GOT3 (cell line): ENCODE measurements around the gene PTPRK.

Experiments
- DNase-seq: peaks from one replicate; lab custom pipeline; 2025; ENCODE audit warnings: mixed read lengths; lab: John Stamatoyannopoulos, UW

PTPRK gene

GRCh38 chr6:128284128-128284527 lies 236.3 kb downstream of the PTPRK start:
- DNase-seq: no peak

DNA sequence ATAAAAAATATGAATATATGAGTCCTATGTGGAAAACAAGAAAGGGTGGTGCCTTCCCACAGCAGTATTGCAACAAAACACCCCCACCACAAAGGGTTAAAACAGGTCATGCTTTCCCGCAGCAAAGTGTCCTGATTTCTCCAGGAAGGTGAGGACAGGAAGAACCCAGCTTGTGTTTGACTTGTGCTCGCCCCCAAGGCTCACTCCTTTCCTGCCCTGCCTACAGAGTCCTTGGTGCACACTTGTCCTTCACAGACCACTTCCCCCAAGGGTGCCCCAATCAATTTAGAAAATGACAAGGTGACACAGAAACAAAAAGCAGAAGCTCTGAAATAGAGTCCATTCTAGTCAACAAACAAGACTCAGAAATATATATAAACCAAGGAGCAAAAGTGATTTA lies 237.4 kb downstream of the PTPRK start:
- DNase-seq: no peak

DNA sequence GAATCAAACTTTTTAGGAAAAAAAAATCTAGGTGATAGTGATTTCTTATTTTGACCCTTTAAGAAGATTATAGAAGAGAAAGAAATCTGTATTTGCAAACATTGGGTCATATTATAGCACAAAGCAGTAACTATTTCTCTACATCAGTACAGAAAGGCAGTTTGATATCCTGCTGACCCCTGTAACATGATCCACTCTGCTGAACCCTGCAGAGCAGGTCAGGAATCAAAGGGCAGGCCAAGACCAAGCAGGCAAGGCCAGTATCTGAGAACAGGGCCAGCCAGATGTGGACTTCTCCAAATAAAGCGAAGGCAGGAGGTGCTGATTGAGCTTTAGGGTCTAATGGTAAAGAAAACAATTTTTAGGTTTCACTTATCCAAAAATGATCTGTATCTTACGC lies 239.4 kb downstream of the PTPRK start:
- DNase-seq: no peak

- no peak for DNase-seq
Observed at GRCh38 chr6:128280066-128280465, 240.3 kb downstream of the PTPRK start.

- DNase-seq: no peak
Observed at GRCh38 chr6:128278836-128279235, 241.6 kb downstream of the PTPRK start.

GRCh38 chr6:128277379-128277778 lies 243.0 kb downstream of the PTPRK start:
- no peak for DNase-seq

- DNase-seq: no peak
Observed at GRCh38 chr6:128276311-128276710, 244.1 kb downstream of the PTPRK start.

- DNase-seq: no peak
Observed at GRCh38 chr6:128275681-128276080, 244.7 kb downstream of the PTPRK start.

DNA sequence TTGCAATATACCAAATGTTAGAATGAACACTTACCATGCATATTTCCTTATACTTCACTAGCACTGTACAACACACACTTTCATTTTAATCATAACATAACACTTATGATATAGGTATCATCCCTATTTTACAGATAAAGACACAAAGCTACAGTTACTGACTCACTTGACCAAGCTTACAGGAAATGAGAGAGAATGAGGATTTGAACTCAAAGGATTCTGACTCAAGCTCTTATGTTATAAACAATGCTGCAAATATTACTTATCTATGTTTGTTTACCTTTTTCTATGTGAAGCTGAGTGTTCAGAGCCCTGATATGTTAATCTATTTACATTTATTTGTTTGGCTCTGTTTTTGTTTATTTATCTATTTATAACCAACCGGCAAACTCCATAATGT lies 245.4 kb downstream of the PTPRK start:
- no peak for DNase-seq

DNA sequence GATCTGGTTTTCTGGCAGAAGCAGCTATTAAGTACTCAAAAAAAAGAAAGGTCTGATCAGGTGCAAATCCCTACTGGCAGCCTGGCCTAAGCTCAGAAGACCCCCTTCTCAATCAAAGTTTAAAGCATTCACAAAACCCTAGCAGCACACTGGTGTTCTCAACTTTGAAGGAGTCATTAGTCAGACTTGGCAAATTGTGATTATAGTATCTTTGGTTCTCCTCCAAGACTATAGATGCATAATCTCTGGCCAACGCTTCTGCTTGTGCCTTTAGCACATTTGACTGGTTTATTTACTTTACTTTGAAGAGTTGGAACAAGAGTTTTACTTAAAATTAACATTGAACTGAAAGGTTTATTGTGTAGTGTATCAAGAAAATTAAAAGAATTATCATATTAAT lies 248.9 kb downstream of the PTPRK start:
- no peak for DNase-seq

DNA sequence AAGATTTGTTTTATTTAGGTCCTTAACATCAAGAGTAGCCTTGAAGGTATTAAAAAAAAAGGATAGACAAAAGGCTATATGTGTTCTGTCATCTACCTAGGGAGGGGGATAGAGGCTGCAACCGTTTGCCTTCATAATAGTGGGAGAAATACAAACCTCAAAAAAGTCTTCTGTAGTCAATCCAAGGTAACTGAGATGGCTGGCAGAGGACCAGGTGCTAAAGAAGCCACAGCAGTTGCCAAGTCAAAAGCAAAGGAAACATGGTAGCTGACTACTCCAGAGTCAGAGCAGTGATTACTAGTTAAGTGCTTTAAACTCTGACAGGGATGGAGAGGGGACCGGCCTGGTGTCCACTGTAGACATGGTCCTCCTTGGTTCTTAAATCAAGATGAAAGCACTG lies 249.4 kb downstream of the PTPRK start:
- no peak for DNase-seq

DNA sequence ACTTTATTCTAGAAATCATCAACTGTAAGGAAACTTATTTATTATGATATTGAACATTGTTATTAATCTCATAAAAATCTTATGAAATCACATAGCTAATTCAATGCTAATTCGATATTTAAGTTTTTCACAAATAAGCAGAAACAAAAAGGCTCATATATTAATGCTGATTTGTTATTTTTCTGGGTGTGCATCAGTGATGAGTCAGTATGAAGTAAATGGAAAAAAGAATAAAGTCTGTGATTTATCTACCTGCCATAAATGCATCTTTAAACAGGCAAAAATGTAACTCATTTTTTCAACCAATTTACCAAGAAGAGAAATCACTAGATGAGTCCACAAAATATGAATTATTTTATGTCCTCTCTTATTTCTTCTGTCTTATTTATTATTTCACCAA lies 253.5 kb downstream of the PTPRK start:
- DNase-seq: no peak

- no peak for DNase-seq
Observed at GRCh38 chr6:128265706-128266105, 254.7 kb downstream of the PTPRK start.

GRCh38 chr6:128259730-128260685 lies 260.4 kb downstream of the PTPRK start:
- no peak for DNase-seq

GRCh38 chr6:128259029-128259724 lies 261.2 kb downstream of the PTPRK start:
- no peak for DNase-seq

DNA sequence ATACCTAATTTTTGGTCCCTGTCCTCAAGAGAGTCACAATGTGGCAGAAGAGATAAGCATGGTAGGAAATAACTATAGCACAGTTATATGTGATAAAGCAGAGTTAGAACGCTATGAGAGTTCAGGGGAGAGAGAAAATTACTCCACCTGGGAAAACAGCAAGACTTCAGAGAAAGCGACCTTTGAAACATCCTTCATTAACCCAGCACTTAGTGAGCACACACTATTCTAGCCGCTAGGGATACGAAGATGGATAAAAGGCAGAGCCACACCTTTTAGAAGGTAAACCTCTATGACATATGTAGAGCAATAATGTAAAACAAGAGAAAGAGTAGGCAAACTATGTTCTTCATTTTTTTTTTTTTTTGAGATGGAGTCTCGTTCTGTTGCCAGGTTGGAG lies 264.3 kb downstream of the PTPRK start:
- no peak for DNase-seq

DNA sequence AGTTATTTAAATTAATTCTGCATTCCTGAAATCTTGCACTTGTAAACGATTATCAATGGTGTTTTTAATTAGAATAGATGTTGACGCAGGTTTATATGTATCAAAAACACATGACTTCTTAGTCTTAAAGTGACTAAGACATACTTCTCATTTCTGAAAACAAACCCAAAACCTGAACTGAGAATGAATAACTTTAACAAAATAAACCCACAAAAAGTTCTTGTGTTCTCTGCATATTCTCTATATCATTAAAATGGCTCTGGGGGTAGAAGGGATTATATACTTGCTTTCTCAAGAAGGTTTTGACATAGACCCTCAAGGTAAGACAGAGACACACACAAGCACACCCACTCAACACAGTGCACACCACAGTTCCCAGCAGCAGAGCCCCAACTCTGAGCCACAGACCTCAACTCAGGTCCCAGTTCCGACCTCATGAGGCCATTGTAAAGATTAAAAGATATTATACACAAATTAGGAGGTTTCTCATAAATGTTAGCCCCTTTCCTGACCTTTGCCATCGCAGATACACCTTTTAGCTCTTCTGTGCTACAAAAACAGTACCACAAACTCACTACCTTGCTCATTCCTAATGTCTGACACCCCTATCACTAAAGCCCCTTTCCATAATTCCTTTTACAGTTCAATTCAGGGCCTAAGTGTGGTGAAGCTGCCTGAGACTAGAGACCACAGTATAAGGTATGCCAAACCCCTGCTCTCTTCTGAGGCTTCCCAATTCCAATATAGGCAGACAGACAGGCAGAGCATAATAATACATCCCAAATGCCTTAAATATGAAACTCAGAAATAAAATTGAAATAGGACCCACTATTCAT lies 267.8 kb downstream of the PTPRK start:
- no peak for DNase-seq

DNA sequence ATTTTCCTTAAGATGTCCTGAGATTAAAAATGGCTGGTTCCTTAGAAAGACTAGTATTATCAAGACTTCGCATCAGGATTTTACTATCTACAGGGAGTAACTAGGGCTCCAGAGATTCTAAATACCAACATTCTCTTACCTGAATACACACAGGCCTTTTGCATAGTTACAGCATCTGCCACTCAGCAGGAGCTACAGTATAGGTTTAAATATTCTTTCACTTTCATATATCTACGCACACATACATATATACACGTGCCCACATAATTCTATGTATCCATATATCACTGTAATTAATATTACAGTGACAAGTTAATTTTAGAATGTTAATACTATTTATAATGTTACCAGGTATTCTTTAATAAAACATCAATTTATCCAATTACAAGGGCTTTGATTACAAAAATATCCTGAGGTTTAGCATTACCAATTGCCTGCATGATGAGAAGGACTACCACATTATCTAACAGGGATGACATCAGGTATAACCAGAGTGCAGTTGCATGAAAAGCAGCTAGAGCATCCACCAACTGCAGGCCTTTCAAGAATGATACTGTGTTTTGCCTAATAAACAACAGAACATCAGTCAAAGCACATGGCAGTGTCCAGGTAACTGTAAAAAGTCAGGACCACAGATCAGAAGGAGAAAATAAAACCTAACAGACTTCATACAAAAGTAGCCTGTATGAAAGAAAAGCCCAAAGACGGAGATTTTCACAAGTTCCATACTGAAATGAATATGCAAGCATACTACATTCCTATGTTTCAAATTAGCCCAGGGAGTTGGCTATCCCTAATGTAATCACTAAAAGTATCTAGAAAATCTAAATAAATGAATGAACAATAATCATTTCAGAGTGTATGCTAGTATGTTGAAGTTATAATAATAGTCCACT lies 268.7 kb downstream of the PTPRK start:
- no peak for DNase-seq

- no peak for DNase-seq
Observed at GRCh38 chr6:128250370-128251070, 269.9 kb downstream of the PTPRK start.

- no peak for DNase-seq
Observed at GRCh38 chr6:128249429-128249828, 271.0 kb downstream of the PTPRK start.
